ENCODE results near the gene RBM5.

- no peak for TF ChIP-seq POLR2A (IDR thresholded peaks at IDR 0.05; ENCODE audit: low read depth, low read length)
- no peak for TF ChIP-seq POLR2AphosphoS5 (IDR thresholded peaks at IDR 0.05; ENCODE audit: low read depth, low read length)
- TF ChIP-seq POU2F2 (IDR thresholded peaks at IDR 0.05; ENCODE audit: low read depth, low read length) = no peak
These were observed 29.5 kb downstream of the RBM5 start for GRCh38 chr3:50118237-50118636.

Data from GM12891 (cell line).